ENCODE results near the gene FHDC1.

DNA sequence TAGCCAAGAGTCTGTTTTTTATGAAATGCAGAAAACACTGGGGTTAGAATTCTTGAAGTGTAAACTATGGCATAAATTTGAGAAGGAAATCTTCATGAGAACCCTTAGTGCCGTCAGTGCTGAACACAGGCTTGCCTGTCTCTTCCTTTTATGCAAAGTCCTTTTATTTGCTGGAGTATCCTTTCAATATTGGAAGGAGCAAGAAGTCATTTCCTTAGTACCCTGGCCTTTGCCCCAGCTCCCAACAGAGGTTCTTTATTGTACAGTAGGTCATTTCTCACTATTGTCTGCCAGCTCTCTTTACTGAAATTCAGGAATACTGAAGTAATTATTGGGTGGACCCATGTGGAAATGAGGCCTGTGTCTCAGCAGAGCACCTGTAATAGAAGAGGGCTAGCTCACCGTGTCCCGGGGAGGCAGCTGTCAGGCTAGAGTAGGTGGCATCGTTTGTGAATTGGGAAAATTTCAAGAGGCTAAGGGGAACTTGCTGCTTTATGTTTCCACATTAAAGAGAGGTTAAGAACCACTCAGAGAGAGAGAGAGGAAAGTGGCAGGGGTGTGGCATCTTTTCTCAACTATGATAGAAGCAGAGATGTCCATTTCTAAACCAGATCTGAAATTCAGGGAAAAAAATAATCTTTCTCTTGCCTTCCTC is 8.7 kb downstream of the FHDC1 start:
- no peak for TF ChIP-seq POLR2A (IDR thresholded peaks at IDR 0.05; ENCODE audit: low read depth, low read length)
- TF ChIP-seq TAF1 (IDR thresholded peaks at IDR 0.05; ENCODE audit: borderline replicate concordance, low read depth, low read length), result no peak
